ENCODE results near the gene FOSB. TPM values are rescaled to one million over a fixed set of nuclear protein-coding genes. Genes with fewer than 3 reads are reported as not detected.
A peak's percentile ranks its signal among the peaks of the same experiment; 100 is the strongest.

The FOSB gene
- total RNA-seq, 1 experiment from 2014 or later = 29.3 TPM

GRCh38 chr19:45515807-45516401 lies 48.1 kb downstream of the FOSB start:
- CTCF ChIA-PET = interaction anchor here (0.6 to 1.7 kb wide), 2 partner anchors 54 to 126 kb away, joined by 4 to 7 read pairs; no protein-coding TSS in a partner anchor
- BruUV-seq (replicated peaks) = no TSS peak
- POLR2A ChIA-PET = interaction anchor here (0.7 to 1.9 kb wide), 4 partner anchors 10 to 155 kb away, joined by 3 to 6 read pairs (median 4); no protein-coding TSS in a partner anchor
- H3K4me3 Mint-ChIP-seq (ENCODE audit: unreplicated experiment) = no peak overlapping the region
- peaks cover 13% of the 10 kb centered on the region for H3K4me1 Mint-ChIP-seq (ENCODE audit: insufficient read depth, unreplicated experiment)
- H3K36me3 Mint-ChIP-seq (ENCODE audit: insufficient read depth, unreplicated experiment) = peaks cover 63% of the 10 kb centered on the region
- intact Hi-C loops (cut with micrococcal nuclease) = no loop called here
- no peak for DNase-seq (ENCODE audit: unreplicated experiment)
- peak overlapping the region; percentile 79 for H3K27ac Mint-ChIP-seq (ENCODE audit: low read depth, unreplicated experiment)
- H3K27me3 Mint-ChIP-seq (ENCODE audit: insufficient read depth, unreplicated experiment) = no peaks in the 10 kb centered on the region
- TF ChIP-seq, protein P1, sequence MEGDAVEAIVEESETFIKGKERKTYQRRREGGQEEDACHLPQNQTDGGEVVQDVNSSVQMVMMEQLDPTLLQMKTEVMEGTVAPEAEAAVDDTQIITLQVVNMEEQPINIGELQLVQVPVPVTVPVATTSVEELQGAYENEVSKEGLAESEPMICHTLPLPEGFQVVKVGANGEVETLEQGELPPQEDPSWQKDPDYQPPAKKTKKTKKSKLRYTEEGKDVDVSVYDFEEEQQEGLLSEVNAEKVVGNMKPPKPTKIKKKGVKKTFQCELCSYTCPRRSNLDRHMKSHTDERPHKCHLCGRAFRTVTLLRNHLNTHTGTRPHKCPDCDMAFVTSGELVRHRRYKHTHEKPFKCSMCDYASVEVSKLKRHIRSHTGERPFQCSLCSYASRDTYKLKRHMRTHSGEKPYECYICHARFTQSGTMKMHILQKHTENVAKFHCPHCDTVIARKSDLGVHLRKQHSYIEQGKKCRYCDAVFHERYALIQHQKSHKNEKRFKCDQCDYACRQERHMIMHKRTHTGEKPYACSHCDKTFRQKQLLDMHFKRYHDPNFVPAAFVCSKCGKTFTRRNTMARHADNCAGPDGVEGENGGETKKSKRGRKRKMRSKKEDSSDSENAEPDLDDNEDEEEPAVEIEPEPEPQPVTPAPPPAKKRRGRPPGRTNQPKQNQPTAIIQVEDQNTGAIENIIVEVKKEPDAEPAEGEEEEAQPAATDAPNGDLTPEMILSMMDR (IDR thresholded peaks at IDR 0.05; ENCODE audit: unreplicated experiment) = no peak
- no peaks in the 10 kb centered on the region for H3K9me3 Mint-ChIP-seq (ENCODE audit: unreplicated experiment)

GRCh38 chr19:45517238-45517637 lies 49.4 kb downstream of the FOSB start:
- TF ChIP-seq, protein P1 (IDR thresholded peaks at IDR 0.05; ENCODE audit: unreplicated experiment) = no peak
- Mint-ChIP-seq H3K4me3 (ENCODE audit: unreplicated experiment) (no peak overlapping the region), H3K36me3 (ENCODE audit: insufficient read depth, unreplicated experiment) (peaks cover 69% of the 10 kb centered on the region), H3K9me3 (ENCODE audit: unreplicated experiment) (no peaks in the 10 kb centered on the region), H3K27me3 (ENCODE audit: insufficient read depth, unreplicated experiment) (no peaks in the 10 kb centered on the region), H3K4me1 (ENCODE audit: insufficient read depth, unreplicated experiment) (peaks cover 13% of the 10 kb centered on the region), H3K27ac (ENCODE audit: low read depth, unreplicated experiment) (peak overlapping the region; percentile 79)
- intact Hi-C loops (cut with micrococcal nuclease) = no loop called here
- ChIA-PET CTCF (interaction anchor here (0.6 kb wide), 1 partner anchor 32 kb away, joined by 3 read pairs; no protein-coding TSS in a partner anchor), POLR2A (interaction anchor here (1.3 kb wide), 1 partner anchor 9 kb away, joined by 6 read pairs; no protein-coding TSS in a partner anchor)
- no TSS peak for BruUV-seq (replicated peaks)
- DNase-seq (ENCODE audit: unreplicated experiment) = no peak

DNA sequence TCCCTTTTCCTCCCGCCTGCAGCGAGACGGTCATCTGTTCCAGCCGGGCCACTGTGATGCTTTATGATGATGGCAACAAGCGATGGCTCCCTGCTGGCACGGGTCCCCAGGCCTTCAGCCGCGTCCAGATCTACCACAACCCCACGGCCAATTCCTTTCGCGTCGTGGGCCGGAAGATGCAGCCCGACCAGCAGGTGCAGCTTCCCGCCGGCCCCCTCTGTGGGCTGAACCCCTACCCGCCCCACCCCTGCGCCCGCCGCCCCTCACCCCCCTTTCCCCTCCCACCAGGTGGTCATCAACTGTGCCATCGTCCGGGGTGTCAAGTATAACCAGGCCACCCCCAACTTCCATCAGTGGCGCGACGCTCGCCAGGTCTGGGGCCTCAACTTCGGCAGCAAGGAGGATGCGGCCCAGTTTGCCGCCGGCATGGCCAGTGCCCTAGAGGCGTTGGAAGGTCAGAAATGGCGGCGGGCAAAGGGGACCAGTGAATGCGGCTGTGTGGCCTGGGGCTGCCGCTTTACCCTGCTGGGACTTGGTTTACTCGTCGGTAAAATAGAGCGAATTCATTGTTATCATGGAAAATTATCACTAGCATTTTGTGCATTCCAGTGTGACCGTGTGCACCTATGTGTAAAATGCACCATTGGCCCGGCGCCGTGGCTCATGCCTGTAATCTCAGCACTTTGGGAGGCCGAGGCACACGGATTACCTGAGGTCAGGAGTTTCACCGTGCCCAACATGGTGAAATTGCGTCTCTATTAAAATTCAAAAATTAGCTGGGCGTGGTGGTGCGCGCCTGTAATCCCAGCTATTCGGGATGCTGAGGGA lies 50.1 kb downstream of the FOSB start:
- Mint-ChIP-seq H3K36me3 (ENCODE audit: insufficient read depth, unreplicated experiment) (peaks cover 73% of the 10 kb centered on the region), H3K27ac (ENCODE audit: low read depth, unreplicated experiment) (peak overlapping the region; percentile 79), H3K4me3 (ENCODE audit: unreplicated experiment) (no peak overlapping the region), H3K9me3 (ENCODE audit: unreplicated experiment) (no peaks in the 10 kb centered on the region), H3K27me3 (ENCODE audit: insufficient read depth, unreplicated experiment) (no peaks in the 10 kb centered on the region), H3K4me1 (ENCODE audit: insufficient read depth, unreplicated experiment) (peaks cover 13% of the 10 kb centered on the region)
- POLR2A ChIA-PET = no interaction called here
- no TSS peak for BruUV-seq (replicated peaks)
- no peak for DNase-seq (ENCODE audit: unreplicated experiment)
- TF ChIP-seq, protein P1 (IDR thresholded peaks at IDR 0.05; ENCODE audit: unreplicated experiment) = no peak
- intact Hi-C loops (cut with micrococcal nuclease) = no loop called here
- CTCF ChIA-PET = interaction anchor here (0.6 to 1.1 kb wide), 2 partner anchors 32 to 815 kb away, joined by 3 to 4 read pairs; no protein-coding TSS in a partner anchor

GRCh38 chr19:45518469-45518826 lies 50.7 kb downstream of the FOSB start:
- H3K4me3 Mint-ChIP-seq (ENCODE audit: unreplicated experiment) = no peak overlapping the region
- no peak overlapping the region for H3K27ac Mint-ChIP-seq (ENCODE audit: low read depth, unreplicated experiment)
- H3K9me3 Mint-ChIP-seq (ENCODE audit: unreplicated experiment) = no peaks in the 10 kb centered on the region
- intact Hi-C loops (cut with micrococcal nuclease) = no loop called here
- peaks cover 13% of the 10 kb centered on the region for H3K4me1 Mint-ChIP-seq (ENCODE audit: insufficient read depth, unreplicated experiment)
- TF ChIP-seq, protein P1 (IDR thresholded peaks at IDR 0.05; ENCODE audit: unreplicated experiment) = no peak
- no peak for DNase-seq (ENCODE audit: unreplicated experiment)
- H3K36me3 Mint-ChIP-seq (ENCODE audit: insufficient read depth, unreplicated experiment) = peaks cover 75% of the 10 kb centered on the region
- H3K27me3 Mint-ChIP-seq (ENCODE audit: insufficient read depth, unreplicated experiment) = no peaks in the 10 kb centered on the region
- POLR2A ChIA-PET = interaction anchor here (0.7 kb wide), 1 partner anchor 113 kb away, joined by 3 read pairs; no protein-coding TSS in a partner anchor
- CTCF ChIA-PET = interaction anchor here (0.6 to 1.1 kb wide), 2 partner anchors 33 to 814 kb away, joined by 3 to 4 read pairs; no protein-coding TSS in a partner anchor
- no TSS peak for BruUV-seq (replicated peaks)
